HG03342 (cell line): ENCODE data around the gene SCAF8.
"Not testable (repeated sequence)": the region's sequence is repeated elsewhere in the genome, so short reads cannot be mapped to it uniquely, and the experiment has no call there.

Source experiments
- ATAC-seq: cut with Tn5 transposase; IDR thresholded peaks from one replicate; pipeline ENCODE4 v1.9.1; 2021; ENCODE audit warnings: mild to moderate bottlenecking, moderate library complexity; ENCODE audit not compliant: unreplicated experiment

SCAF8 gene

GRCh38 chr6:154732538-154733182 is 556 bp upstream of the SCAF8 start:
- no peak for ATAC-seq

- ATAC-seq = peak; percentile 64
Observed at GRCh38 chr6:154733626-154734382, 588 bp downstream of the SCAF8 start.

GRCh38 chr6:154736618-154737259 is 3.5 kb downstream of the SCAF8 start:
- ATAC-seq = no peak

GRCh38 chr6:154737424-154737823 is 4.2 kb downstream of the SCAF8 start:
- no peak for ATAC-seq

- no peak for ATAC-seq
Observed at GRCh38 chr6:154738551-154738961, 5.3 kb downstream of the SCAF8 start.

GRCh38 chr6:154740658-154741057 is 7.4 kb downstream of the SCAF8 start:
- no peak for ATAC-seq

GRCh38 chr6:154742891-154743290 is 9.7 kb downstream of the SCAF8 start:
- no peak for ATAC-seq

GRCh38 chr6:154744029-154744745 is 11.0 kb downstream of the SCAF8 start:
- not testable (repeated sequence) for ATAC-seq

GRCh38 chr6:154745243-154745642 is 12.0 kb downstream of the SCAF8 start:
- ATAC-seq = no peak

- ATAC-seq = no peak
Observed at GRCh38 chr6:154749341-154749740, 16.1 kb downstream of the SCAF8 start.

- no peak for ATAC-seq
Observed at GRCh38 chr6:154751011-154751800, 18.0 kb downstream of the SCAF8 start.

- no peak for ATAC-seq
Observed at GRCh38 chr6:154752022-154752421, 18.8 kb downstream of the SCAF8 start.

- no peak for ATAC-seq
Observed at GRCh38 chr6:154754152-154754551, 20.9 kb downstream of the SCAF8 start.

- no peak for ATAC-seq
Observed at GRCh38 chr6:154757352-154758050, 24.3 kb downstream of the SCAF8 start.

- no peak for ATAC-seq
Observed at GRCh38 chr6:154758125-154758524, 24.9 kb downstream of the SCAF8 start.

GRCh38 chr6:154763650-154764049 is 30.4 kb downstream of the SCAF8 start:
- no peak for ATAC-seq

- no peak for ATAC-seq
Observed at GRCh38 chr6:154765273-154765672, 32.1 kb downstream of the SCAF8 start.

- no peak for ATAC-seq
Observed at GRCh38 chr6:154766288-154766687, 33.1 kb downstream of the SCAF8 start.

GRCh38 chr6:154767003-154767723 is 33.9 kb downstream of the SCAF8 start:
- ATAC-seq = no peak
